Measurements from ENCODE around the gene TERT. TPM values are rescaled to one million over a fixed set of nuclear protein-coding genes. Genes with fewer than 3 reads are reported as not detected.

TERT gene
- polyA plus RNA-seq, 1 experiment, result not detected

DNA sequence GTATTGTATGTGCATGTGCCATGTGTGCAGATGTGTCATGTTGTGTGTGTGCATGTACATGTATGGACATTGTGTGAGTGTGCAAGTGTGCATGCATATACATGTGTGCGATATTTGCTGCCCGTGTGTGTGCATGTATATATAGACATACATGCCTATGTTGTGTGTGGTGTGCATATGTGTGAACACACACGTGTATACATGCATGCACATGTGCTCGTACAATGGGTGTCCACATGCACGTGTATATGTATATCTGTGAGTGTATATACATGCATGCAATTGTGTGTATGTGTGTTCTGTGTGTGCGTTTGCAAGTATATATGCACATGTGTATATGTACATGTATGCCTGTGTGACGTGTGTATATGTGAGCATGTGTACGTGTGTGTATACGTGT is 72.7 kb downstream of the TERT start:
- CTCF ChIA-PET, result no interaction called here
- Histone ChIP-seq H3K36me3 (ENCODE audit: control insufficient read depth, insufficient read depth, low read length) (no peaks in the 10 kb centered on the region), H3K4me3 (ENCODE audit: low read depth, low read length) (no peak overlapping the region), H3K27me3 (ENCODE audit: control insufficient read depth, insufficient read depth, low read length) (no peaks in the 10 kb centered on the region; the same call in 1 of the 2 replicates)
- POLR2A ChIA-PET, result no interaction called here
- no peak for DNase-seq (ENCODE audit: low read depth)
- TF ChIP-seq, protein P1, sequence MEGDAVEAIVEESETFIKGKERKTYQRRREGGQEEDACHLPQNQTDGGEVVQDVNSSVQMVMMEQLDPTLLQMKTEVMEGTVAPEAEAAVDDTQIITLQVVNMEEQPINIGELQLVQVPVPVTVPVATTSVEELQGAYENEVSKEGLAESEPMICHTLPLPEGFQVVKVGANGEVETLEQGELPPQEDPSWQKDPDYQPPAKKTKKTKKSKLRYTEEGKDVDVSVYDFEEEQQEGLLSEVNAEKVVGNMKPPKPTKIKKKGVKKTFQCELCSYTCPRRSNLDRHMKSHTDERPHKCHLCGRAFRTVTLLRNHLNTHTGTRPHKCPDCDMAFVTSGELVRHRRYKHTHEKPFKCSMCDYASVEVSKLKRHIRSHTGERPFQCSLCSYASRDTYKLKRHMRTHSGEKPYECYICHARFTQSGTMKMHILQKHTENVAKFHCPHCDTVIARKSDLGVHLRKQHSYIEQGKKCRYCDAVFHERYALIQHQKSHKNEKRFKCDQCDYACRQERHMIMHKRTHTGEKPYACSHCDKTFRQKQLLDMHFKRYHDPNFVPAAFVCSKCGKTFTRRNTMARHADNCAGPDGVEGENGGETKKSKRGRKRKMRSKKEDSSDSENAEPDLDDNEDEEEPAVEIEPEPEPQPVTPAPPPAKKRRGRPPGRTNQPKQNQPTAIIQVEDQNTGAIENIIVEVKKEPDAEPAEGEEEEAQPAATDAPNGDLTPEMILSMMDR (IDR thresholded peaks at IDR 0.05; ENCODE audit: insufficient read depth, low read depth, low read length), result no peak

DNA sequence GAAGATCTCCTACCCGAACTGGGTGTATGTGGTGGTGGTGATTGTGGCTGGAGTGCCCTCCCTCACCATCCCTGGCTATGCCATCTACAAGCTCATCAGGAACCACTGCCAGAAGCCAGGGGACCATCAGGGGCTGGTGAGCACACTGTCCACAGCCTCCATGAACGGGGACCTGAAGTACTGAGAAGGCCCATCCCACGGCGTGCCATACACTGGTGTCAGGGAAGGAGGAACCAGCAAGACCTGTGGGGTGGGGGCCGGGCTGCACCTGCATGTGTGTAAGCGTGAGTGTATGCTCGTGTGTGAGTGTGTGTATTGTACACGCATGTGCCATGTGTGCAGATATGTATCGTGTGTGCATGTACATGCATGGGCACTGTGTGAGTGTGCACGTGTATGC is 73.1 kb downstream of the TERT start:
- Histone ChIP-seq H3K36me3 (ENCODE audit: control insufficient read depth, insufficient read depth, low read length) (no peaks in the 10 kb centered on the region), H3K27me3 (ENCODE audit: control insufficient read depth, insufficient read depth, low read length) (no peaks in the 10 kb centered on the region; the same call in 1 of the 2 replicates), H3K4me3 (ENCODE audit: low read depth, low read length) (no peak overlapping the region)
- POLR2A ChIA-PET, result no interaction called here
- no peak for DNase-seq (ENCODE audit: low read depth)
- CTCF ChIA-PET, result no interaction called here
- TF ChIP-seq, protein P1 (IDR thresholded peaks at IDR 0.05; ENCODE audit: insufficient read depth, low read depth, low read length), result no peak

DNA sequence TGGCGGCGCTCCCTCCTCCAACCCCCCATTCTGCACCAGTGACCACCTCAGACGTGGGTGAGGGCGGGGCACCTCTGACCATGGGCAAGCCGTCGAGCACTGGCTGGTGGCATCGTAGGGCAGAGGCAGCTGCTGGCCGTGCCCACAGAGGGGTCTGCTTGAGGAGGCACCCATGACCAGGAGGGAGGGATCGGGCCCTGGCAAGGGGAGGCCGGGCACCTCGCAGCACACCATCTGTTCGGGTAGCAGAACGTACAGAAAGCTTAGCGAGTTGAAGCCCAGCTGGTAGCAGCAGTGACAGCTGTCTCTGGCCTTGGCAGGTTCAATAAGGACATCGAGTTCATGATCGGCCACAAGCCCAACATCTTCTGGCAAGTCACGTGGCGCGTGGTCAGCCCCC is 74.0 kb downstream of the TERT start:
- CTCF ChIA-PET, result no interaction called here
- TF ChIP-seq, protein P1 (IDR thresholded peaks at IDR 0.05; ENCODE audit: insufficient read depth, low read depth, low read length), result no peak
- no peak for DNase-seq (ENCODE audit: low read depth)
- Histone ChIP-seq H3K4me3 (ENCODE audit: low read depth, low read length) (no peak overlapping the region), H3K27me3 (ENCODE audit: control insufficient read depth, insufficient read depth, low read length) (no peaks in the 10 kb centered on the region; the same call in 1 of the 2 replicates), H3K36me3 (ENCODE audit: control insufficient read depth, insufficient read depth, low read length) (no peaks in the 10 kb centered on the region)
- POLR2A ChIA-PET, result no interaction called here

DNA sequence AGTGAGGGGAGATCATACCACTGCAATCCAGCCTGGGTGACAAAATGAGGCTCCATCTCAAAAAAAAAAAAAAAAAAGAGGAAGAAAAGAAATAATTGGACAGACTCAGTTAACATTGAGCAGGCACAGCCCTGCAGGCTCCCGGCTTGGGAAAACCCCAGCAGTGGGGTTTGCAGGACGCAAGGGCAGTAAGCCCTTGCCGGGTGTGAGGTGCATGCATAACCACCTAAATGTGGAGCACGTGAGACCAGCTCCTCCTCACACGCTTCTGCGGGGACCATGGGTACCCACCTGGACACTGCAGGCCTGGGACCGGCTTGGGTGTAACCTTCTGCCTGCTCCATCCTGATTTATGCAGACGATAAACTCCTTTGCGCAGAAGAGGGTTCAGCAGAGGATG is 74.5 kb downstream of the TERT start:
- no peaks in the 10 kb centered on the region; the same call in 1 of the 2 replicates for H3K27me3 ChIP-seq (ENCODE audit: control insufficient read depth, insufficient read depth, low read length)

DNA sequence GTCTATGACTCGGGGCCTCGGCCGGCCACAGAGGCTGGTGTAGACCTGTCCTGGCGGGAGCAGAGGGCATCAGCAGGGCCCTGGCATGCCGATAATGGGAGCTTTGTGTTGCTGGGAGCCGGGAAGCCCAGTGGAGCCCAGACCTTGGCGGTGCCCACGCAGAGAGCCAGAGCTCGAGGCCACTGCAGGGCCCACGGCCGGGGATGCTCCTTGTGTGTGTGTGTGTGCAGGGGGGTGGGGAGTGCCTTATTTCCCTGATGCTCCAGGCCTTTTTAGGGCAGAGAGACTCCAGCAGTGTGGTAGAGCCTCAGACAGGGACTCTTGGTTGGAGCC is 75.1 kb downstream of the TERT start:
- Histone ChIP-seq H3K36me3 (ENCODE audit: control insufficient read depth, insufficient read depth, low read length) (no peaks in the 10 kb centered on the region), H3K27me3 (ENCODE audit: control insufficient read depth, insufficient read depth, low read length) (no peaks in the 10 kb centered on the region), H3K4me3 (ENCODE audit: low read depth, low read length) (no peak overlapping the region)
- TF ChIP-seq, protein P1 (IDR thresholded peaks at IDR 0.05; ENCODE audit: insufficient read depth, low read depth, low read length), result no peak
- no peak for DNase-seq (ENCODE audit: low read depth)
- ChIA-PET CTCF (no interaction called here), POLR2A (no interaction called here)

More for the DNA sequence above, 74.5 kb downstream of the TERT start:
- DNase-seq (ENCODE audit: low read depth), result no peak
- ChIA-PET POLR2A (no interaction called here), CTCF (no interaction called here)
- Histone ChIP-seq H3K4me3 (ENCODE audit: low read depth, low read length) (no peak overlapping the region), H3K36me3 (ENCODE audit: control insufficient read depth, insufficient read depth, low read length) (no peaks in the 10 kb centered on the region)
- TF ChIP-seq, protein P1 (IDR thresholded peaks at IDR 0.05; ENCODE audit: insufficient read depth, low read depth, low read length), result no peak

Measured in BJ (cell line).